NOMO-1 treated with dmso at 0.1 percent for 144 hours (cell line): Measurements from ENCODE around the gene CCNI2.
A peak's percentile ranks its signal among the peaks of the same experiment; 100 is the strongest.

Source experiments
- DNase-seq: peaks from one replicate; lab custom pipeline; 2025; ENCODE audit not compliant: unreplicated experiment; lab: John Stamatoyannopoulos, UW

CCNI2 gene

DNA sequence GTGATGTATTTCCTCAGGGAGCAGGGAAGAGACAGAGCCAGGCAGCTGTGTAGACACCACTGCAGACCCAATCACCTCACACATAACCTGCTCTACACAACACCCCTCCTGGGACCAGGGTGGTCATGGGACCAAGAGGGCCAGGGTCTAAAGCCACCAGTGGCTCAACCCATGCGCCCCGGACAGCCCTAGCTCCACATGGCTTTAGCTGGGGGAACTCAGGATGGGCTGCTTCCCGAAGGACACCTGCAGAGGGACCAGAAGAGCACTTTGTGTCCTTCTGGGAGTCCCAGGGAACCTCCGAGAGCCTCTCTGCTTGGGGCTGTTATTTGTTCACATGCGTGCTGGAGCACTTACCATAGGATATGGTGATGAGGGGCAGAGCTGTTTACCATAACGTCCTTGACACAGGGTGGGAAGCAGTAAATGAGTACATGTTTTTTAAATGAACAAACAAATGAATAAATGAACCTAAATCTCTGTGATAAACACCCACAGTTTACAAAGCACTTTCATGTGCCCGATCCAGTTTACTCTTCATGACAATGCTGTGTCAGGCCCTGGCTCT is 17.5 kb downstream of the CCNI2 start:
- no peak for DNase-seq

DNA sequence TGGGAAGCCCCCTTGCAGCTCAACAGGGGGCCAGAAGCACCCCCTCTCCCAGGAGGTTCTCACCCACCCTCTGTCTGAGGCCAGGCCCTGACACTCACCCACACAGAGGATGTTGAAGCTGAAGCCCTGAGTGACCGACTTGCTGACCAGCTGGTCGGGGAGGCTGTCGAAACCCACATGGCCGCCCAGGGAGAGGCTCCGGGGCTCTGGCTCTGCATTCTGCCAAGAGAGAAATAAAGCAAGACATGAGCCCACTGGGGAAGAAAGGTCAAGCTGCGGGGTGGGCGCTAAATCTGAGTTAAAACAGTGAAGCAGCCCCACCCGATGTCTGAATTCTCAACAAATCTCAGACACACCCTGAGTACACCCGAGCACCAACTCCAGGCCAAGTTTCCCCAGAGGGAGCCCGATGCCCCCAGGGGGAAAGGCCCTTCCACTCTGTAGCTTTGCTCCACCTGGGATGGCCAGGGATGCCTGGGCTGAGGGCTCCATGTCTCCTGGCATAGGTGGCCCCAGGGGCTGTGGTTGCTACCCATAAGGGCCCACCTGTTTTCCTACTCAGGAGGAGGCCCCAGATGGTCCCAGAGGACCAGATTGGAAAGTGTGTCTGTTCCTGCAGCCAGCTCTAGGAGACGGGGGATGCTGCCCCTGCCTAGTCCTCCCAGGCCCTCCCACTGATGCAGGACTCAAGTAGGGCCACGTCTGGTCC is 18.2 kb downstream of the CCNI2 start:
- DNase-seq, result no peak

DNA sequence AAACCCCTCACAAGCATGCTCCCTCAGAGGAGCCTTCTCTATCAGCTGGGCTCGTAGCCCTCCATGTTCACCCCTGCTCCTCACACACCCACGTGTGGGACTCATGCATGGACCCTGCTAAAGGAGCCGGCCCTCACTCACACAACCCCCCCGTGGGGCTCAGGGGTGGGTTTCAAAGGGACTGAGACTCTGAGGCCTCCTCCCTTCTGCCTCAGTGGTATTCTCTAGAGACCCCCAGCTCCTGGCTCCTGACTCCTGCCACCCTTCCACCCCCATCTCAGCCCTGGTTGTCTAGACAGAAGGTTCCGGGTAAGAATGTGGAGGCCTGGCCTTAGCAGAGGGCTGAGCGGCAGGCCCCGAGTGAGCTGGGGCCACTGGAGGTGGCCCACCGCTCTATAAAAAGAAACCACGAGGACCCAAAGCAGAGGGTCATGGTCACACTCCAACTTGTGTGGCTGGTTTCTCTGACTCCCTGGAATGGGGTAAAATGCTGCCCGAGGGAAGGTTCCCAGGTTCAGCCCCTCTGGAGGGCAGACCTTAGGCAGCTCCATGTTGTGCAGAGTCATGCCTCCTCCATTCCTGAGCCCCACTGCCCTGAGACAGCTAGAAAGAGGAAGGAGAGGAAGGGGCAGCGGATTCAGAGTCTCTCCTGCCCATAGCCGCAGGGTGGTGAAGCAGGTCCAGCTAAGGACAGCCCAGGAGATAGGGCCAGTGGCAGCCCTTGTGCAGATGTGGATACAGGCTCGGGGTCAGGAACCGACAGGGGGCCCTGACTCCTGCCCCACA is 19.0 kb downstream of the CCNI2 start:
- no peak for DNase-seq

DNA sequence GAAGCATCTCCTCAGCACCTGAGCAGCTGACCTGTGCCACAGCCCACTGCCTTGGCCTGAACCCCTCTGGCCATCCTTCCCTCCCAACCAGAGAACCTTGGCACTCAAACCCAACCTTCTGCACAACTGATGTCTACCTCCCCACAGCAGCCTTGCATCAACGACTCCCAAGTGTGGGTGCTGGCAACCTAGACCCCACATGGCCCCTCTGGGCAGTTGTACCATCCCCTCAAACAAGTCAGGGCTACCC is 19.5 kb downstream of the CCNI2 start:
- no peak for DNase-seq

DNA sequence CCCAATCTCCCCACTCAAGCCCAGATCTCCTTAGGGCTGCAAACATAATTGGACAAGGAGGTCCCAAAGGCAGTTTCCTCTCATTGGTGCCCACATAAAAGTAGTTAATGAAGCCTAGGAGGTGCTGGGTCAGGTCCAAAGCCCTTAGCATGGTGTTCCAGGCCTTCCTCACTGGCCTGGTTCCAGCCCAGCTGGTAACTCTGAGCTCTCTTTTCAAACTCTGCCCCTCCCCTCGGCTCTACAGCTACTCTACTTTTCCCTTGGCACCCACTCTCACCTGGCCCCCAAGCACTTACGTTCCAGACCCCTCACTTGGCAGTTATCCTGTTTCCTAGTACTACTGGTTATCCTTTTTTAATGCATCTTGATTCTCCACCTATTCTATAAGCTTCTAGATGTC is 19.9 kb downstream of the CCNI2 start:
- DNase-seq, result no peak

DNA sequence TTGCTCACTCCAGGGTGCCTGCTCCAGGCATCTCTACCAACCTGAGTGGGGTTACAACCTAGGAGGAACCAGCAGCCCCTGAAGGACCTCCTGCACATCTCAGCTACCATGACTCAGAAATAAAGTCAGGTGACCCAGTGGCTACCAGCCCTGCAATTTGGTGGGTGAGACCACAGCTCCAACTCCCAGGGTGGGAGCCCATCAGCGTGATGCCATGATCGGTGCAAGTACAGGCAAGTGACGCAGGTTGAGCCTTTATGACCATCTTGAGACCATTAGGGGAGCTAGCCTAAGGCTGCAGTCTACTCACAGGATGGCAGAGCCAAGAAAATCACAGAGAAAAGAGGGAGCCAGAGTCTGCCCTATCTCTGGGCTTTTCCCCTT is 21.3 kb downstream of the CCNI2 start:
- no peak for DNase-seq

DNA sequence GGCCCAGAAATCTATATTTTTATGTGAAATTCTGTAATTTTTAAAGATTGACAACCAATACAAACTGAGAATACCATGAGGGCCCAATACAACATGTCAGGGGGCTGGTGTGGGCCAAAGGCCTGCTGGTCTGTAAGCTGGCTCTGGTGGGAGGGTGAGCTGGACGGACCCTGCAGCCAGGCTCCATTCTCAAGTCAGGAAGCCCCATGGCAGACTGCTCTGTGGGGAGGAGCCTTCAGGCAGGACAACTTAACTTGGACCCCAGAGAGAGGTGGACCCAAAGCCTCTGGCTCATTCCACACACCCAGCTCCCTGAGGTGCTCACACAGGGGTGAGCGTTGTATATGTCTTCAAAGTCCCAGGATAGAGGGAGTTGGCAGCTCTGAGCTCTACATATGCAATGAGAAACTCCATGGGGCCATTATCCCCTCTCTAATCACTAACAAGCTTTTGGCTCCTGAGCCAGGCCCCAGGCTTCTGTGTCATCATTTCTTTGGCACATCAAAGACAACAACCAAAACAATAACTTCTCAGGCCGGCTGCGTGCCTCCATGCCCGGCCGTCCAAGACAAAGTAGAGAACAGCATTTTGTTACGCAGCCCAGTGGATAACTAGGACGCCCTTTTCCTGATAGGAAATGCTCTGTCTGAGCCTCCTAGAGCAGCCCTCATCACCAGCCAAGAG is 23.4 kb downstream of the CCNI2 start:
- DNase-seq, result no peak

GRCh38 chr5:132771503-132771998 is 24.3 kb downstream of the CCNI2 start:
- DNase-seq, result no peak

- DNase-seq, result no peak
Observed at GRCh38 chr5:132772291-132773070, 25.3 kb downstream of the CCNI2 start.

- DNase-seq, result no peak
Observed at GRCh38 chr5:132773114-132773513, 25.9 kb downstream of the CCNI2 start.

GRCh38 chr5:132773601-132774355 is 26.6 kb downstream of the CCNI2 start:
- DNase-seq, result no peak

- no peak for DNase-seq
Observed at GRCh38 chr5:132774406-132774805, 27.2 kb downstream of the CCNI2 start.

- no peak for DNase-seq
Observed at GRCh38 chr5:132774896-132775295, 27.7 kb downstream of the CCNI2 start.

DNA sequence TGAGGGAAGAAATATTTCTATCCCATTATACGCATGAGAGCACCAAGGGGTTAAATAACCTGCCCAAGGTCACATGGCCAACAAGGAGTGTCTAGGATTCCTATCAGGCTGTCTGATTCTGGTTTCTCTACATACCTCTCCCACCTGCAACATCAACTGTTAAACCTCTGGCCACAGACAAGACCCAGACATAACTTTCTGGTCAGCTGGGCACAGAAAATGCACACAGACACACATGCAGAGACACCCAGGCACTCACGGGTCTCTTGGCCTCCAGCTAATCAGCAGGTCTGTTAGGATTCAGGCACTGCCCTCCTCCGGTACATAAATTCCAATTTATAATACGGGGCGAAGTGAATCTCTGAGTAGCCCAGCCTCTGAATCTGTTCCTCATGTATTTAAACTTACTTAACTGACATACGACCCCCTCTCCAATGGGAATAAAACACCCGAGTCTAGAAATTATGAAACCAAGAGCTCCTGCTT is 28.3 kb downstream of the CCNI2 start:
- DNase-seq, result no peak

- no peak for DNase-seq
Observed at GRCh38 chr5:132776131-132776937, 29.1 kb downstream of the CCNI2 start.

GRCh38 chr5:132776938-132777208 is 29.6 kb downstream of the CCNI2 start:
- no peak for DNase-seq

- DNase-seq, result peak; percentile 5
Observed at GRCh38 chr5:132777209-132778069, 30.2 kb downstream of the CCNI2 start, which contains the start of gene SEPTIN8. Gene SEPTIN8 (minus strand): TSS chr5:132777239. CDS start chr5:132777137, 102 bp downstream.

- DNase-seq, result no peak
Observed at GRCh38 chr5:132778129-132778528, 30.9 kb downstream of the CCNI2 start.

- DNase-seq, result no peak
Observed at GRCh38 chr5:132778856-132779255, 31.6 kb downstream of the CCNI2 start.
